Measurements from ENCODE around the gene OR10H4.

- TF ChIP-seq, protein P1, sequence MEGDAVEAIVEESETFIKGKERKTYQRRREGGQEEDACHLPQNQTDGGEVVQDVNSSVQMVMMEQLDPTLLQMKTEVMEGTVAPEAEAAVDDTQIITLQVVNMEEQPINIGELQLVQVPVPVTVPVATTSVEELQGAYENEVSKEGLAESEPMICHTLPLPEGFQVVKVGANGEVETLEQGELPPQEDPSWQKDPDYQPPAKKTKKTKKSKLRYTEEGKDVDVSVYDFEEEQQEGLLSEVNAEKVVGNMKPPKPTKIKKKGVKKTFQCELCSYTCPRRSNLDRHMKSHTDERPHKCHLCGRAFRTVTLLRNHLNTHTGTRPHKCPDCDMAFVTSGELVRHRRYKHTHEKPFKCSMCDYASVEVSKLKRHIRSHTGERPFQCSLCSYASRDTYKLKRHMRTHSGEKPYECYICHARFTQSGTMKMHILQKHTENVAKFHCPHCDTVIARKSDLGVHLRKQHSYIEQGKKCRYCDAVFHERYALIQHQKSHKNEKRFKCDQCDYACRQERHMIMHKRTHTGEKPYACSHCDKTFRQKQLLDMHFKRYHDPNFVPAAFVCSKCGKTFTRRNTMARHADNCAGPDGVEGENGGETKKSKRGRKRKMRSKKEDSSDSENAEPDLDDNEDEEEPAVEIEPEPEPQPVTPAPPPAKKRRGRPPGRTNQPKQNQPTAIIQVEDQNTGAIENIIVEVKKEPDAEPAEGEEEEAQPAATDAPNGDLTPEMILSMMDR (IDR thresholded peaks at IDR 0.05; ENCODE audit: insufficient read depth, low read depth, low read length) = no peak
- TF ChIP-seq EZH2 (IDR thresholded peaks at IDR 0.05; ENCODE audit: insufficient read depth, low read length) = no peak
Measured at GRCh38 chr19:15919243-15919642, 29.6 kb upstream of the OR10H4 start.

All from astrocyte (in vitro differentiated cells and primary cell).